GM12864 (cell line): Measurements from ENCODE around the gene ENO2.
A peak's percentile ranks its signal among the peaks of the same experiment; 100 is the strongest.
"Not testable (repeated sequence)": the region's sequence is repeated elsewhere in the genome, so short reads cannot be mapped to it uniquely, and the experiment has no call there.

Experiments
- DNase-seq: peaks from one replicate; pipeline ENCODE4 v3.0.0-alpha.2; 2011; ENCODE audit warnings: low read depth
- H3K4me3 ChIP-seq: 2 replicates; pipeline ENCODE4 v1.5.1; 2011; ENCODE audit warnings: mild to moderate bottlenecking, low read depth, low read length, control low read depth
- TF ChIP-seq, protein P1 (sequence below): IDR thresholded peaks from 2 replicates; pipeline ENCODE4 v1.5.1; 2011; ENCODE audit warnings: low read depth, mild to moderate bottlenecking, moderate library complexity, low read length, control low read depth, inconsistent platforms; ENCODE audit errors: missing control alignments

ENO2 gene

DNA sequence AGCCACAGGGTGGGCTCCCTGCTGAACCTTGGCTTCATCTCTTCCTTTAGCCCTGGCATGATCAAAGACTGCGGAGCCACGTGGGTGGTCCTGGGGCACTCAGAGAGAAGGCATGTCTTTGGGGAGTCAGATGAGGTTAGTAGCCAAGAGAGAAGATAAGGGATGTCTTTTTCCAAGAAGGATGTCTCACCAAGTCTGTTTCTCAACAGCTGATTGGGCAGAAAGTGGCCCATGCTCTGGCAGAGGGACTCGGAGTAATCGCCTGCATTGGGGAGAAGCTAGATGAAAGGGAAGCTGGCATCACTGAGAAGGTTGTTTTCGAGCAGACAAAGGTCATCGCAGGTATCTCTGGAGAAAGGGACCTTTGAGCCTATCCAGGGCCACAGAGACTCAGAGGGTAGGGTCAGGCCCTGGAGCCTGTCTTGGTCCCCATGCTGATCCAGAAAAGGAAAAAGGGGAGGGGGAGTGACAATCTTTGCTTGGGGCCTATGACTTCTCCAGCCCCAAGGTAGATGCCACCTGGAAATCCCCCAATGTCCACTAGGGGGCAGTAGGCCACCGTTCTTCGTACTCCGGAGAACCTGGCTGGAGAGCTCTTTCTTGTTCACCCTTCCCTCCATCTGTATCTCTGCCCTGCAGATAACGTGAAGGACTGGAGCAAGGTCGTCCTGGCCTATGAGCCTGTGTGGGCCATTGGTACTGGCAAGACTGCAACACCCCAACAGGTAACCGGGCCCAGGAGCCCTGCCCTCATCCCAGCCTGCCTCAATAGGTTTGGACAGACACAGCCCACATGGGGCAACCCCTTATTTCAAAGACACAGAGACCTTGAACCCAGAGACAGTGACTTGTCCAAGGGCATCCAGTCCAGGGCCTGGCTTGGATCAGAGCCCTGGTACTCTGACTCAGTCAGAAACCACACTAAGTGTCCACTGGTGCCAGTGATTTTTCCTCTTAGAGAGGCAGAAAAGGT is 45.0 kb upstream of the ENO2 start:
- peak overlapping the region; percentile 74 for H3K4me3 ChIP-seq
- DNase-seq: no peak
- TF ChIP-seq, protein P1, sequence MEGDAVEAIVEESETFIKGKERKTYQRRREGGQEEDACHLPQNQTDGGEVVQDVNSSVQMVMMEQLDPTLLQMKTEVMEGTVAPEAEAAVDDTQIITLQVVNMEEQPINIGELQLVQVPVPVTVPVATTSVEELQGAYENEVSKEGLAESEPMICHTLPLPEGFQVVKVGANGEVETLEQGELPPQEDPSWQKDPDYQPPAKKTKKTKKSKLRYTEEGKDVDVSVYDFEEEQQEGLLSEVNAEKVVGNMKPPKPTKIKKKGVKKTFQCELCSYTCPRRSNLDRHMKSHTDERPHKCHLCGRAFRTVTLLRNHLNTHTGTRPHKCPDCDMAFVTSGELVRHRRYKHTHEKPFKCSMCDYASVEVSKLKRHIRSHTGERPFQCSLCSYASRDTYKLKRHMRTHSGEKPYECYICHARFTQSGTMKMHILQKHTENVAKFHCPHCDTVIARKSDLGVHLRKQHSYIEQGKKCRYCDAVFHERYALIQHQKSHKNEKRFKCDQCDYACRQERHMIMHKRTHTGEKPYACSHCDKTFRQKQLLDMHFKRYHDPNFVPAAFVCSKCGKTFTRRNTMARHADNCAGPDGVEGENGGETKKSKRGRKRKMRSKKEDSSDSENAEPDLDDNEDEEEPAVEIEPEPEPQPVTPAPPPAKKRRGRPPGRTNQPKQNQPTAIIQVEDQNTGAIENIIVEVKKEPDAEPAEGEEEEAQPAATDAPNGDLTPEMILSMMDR: peak; percentile 95

- not testable (repeated sequence) for DNase-seq, H3K4me3 ChIP-seq
Observed at GRCh38 chr12:6870304-6870703, 44.1 kb upstream of the ENO2 start.

- no peak for DNase-seq
- TF ChIP-seq, protein P1: no peak
- H3K4me3 ChIP-seq: peak overlapping the region; percentile 72; the same call in 1 of the 2 replicates
Observed at GRCh38 chr12:6871052-6871957, 43.1 kb upstream of the ENO2 start.

DNA sequence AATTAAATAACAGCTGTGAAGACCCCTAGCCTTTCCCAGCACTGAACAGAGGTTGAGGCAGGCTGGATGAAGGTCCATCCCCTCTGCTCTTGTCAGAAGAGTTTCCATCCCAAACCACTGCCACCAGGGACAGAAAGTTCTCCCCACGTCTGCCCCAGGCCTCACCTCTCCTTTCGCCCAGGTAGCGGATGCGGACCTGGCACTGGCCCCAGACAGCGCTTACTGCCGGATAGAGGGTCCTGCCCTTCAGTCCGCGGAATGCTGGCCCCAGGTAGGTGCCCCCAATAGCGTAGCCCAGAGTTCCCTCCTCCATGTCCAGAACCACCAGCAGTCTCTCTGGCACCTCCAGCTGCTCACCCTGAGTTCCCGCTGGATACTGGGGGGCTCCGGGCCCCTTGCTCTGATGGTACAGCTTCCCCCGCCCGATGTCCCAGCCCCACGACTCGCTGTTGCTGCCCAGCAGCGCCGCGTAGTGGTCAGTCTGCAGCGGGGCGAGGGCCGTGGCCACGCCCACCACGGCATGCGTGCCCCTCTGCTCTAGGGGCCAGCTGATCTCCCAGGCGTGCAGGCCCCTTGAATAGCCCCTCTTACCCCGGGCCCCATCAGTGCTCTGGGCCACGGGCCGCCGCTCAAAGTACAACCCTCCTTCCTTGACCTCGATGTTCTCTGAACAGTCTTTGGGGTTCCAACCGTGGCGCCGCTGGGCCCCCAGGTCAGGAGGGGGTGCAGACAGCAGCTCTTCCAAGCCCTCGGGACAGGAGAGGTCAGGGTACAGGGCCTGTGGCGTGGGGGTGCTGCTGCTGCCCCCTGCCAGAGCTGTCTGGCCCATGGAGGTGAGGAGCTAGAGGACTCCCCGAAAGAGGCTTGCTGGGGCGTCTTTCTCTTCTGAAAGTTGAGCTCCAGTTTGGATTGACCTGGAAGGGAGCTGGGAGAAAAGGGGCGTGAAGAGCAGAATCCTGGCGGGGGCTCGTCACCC is 42.0 kb upstream of the ENO2 start:
- TF ChIP-seq, protein P1: peak; percentile 96
- no peak for DNase-seq
- peak overlapping the region; percentile 72 for H3K4me3 ChIP-seq

- TF ChIP-seq, protein P1: no peak
Observed at GRCh38 chr12:6873094-6874014, 41.0 kb upstream of the ENO2 start, which contains the start of gene SPSB2. TSS of gene SPSB2 (minus strand) at chr12:6873303. CDS start at chr12:6872901, 402 bp downstream.

DNA sequence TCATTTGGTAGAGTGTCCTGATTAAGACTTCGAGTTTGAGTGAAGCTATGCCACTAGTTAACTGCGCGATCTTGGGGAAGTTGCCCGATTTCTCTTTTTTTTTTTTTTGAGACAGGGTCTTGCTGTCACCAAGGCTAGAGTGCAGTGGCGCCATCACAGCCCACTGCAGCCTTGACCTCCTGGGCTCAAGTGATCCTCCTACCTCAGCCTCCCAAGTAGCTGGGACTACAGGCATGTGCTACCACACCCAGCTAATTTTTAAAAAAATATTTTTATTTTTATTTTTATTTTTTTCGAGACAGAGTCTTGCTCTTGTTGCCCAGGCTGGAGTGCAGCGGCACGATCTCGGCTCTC is 40.4 kb upstream of the ENO2 start:
- peak overlapping the region; percentile 72 for H3K4me3 ChIP-seq
- DNase-seq: not testable (repeated sequence)

More at GRCh38 chr12:6873094-6874014, 41.0 kb upstream of the ENO2 start, which contains the start of gene SPSB2:
- H3K4me3 ChIP-seq: peak within 1 kb of the TSS; percentile 72
- DNase-seq: peak; percentile 88

DNA sequence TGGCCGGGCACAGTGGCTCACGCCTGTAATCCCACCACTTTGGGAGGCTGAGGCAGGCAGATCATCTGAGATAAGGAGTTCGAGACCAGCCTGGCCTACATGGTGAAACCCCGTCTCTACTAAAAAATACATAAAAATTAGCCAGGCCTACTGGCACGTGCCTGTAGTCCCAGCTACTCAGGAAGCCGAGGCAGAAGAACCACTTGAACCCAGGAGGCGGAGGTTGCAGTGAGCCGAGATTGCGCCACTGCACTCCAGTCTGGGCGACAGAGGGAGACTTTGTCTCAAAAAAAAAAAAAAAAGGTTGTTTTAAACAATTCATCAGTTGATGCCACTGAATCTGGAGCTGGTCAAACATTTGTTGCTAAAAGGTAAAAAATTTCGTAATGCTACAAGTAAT is 34.6 kb upstream of the ENO2 start:
- H3K4me3 ChIP-seq, DNase-seq: not testable (repeated sequence)
